ENCODE results near the gene CPNE2.
A peak's percentile ranks its signal among the peaks of the same experiment; 100 is the strongest.
"Not testable (repeated sequence)": the region's sequence is repeated elsewhere in the genome, so short reads cannot be mapped to it uniquely, and the experiment has no call there.

CPNE2 gene

GRCh38 chr16:57070424-57070823, 22.0 kb upstream of the CPNE2 start:
- DNase-seq: no peak

GRCh38 chr16:57071081-57071732, 21.2 kb upstream of the CPNE2 start:
- not testable (repeated sequence) for DNase-seq

- DNase-seq: no peak
Observed at GRCh38 chr16:57071831-57072582, 20.4 kb upstream of the CPNE2 start.

- no peak for DNase-seq
Observed at GRCh38 chr16:57072616-57073275, 19.6 kb upstream of the CPNE2 start.

GRCh38 chr16:57077714-57078113, 14.7 kb upstream of the CPNE2 start:
- no peak for DNase-seq

- DNase-seq: no peak
Observed at GRCh38 chr16:57081744-57082143, 10.6 kb upstream of the CPNE2 start.

GRCh38 chr16:57082664-57083063, 9.7 kb upstream of the CPNE2 start:
- no peak for DNase-seq

GRCh38 chr16:57083485-57084126, 8.8 kb upstream of the CPNE2 start:
- DNase-seq: no peak

- peak; percentile 87 for DNase-seq
Observed at GRCh38 chr16:57084257-57084770, 8.1 kb upstream of the CPNE2 start.

GRCh38 chr16:57084996-57085395, 7.4 kb upstream of the CPNE2 start:
- no peak for DNase-seq

- DNase-seq: no peak
Observed at GRCh38 chr16:57087003-57087402, 5.4 kb upstream of the CPNE2 start.

GRCh38 chr16:57089406-57089805, 3.0 kb upstream of the CPNE2 start:
- DNase-seq: no peak

- DNase-seq: peak; percentile 68
Observed at GRCh38 chr16:57091200-57091974, 996 bp upstream of the CPNE2 start.

- peak; percentile 66 for DNase-seq
Observed at GRCh38 chr16:57092786-57093411, 516 bp downstream of the CPNE2 start.

GRCh38 chr16:57093666-57094564, 1.5 kb downstream of the CPNE2 start:
- no peak for DNase-seq

- no peak for DNase-seq
Observed at GRCh38 chr16:57094911-57095310, 2.5 kb downstream of the CPNE2 start.

- no peak for DNase-seq
Observed at GRCh38 chr16:57096192-57096591, 3.8 kb downstream of the CPNE2 start.

- DNase-seq: no peak
Observed at GRCh38 chr16:57096793-57097192, 4.4 kb downstream of the CPNE2 start.

- DNase-seq: no peak
Observed at GRCh38 chr16:57098188-57098841, 5.9 kb downstream of the CPNE2 start.

GRCh38 chr16:57099965-57100364, 7.6 kb downstream of the CPNE2 start:
- DNase-seq: not testable (repeated sequence)
